GM18511 (cell line): ENCODE measurements around the gene RLN3.
"Not testable (repeated sequence)": the region's sequence is repeated elsewhere in the genome, so short reads cannot be mapped to it uniquely, and the experiment has no call there.

ENCODE experiments used
- ATAC-seq: cut with Tn5 transposase; IDR thresholded peaks from one replicate; pipeline ENCODE4 v1.9.1; 2021; ENCODE audit warnings: mild to moderate bottlenecking, moderate library complexity; ENCODE audit not compliant: unreplicated experiment

Gene RLN3

GRCh38 chr19:14019100-14019499, 8.8 kb upstream of the RLN3 start:
- ATAC-seq, result no peak

DNA sequence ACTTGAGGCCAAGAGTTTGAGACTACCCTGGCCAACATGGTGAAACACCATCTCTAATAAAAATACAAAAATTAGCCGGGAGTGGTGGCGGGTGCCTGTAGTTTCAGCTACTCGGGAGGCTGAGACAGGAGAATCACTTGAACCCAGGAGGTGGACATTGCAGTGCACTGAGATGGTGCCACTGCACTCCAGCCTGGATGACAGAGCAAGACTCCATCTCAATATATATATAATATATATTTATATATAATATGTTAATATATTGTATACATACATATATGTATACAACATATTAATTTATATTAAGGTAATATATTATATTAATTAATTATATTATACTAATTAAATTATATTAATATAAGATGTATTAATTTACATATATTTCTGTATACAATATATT, 8.2 kb upstream of the RLN3 start:
- not testable (repeated sequence) for ATAC-seq

DNA sequence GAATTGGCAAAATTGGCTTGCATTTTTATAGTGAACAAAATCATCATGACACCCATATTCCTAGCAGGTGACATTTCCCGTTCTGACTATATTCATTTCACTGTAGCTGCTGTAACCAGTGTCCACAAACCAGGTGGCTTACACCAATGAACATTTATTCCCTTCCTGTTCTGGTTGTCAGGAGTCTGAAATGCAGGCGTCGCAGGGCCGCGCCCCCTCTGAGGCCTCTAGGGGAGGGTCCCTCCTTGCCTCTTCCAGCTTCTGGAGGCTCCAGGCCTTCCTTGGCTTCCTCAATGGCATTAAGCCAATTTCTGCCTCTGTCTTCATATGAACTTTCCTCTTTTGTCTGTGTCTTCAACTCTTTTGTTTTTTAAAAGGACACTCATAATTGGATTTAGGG, 6.5 kb upstream of the RLN3 start:
- no peak for ATAC-seq

DNA sequence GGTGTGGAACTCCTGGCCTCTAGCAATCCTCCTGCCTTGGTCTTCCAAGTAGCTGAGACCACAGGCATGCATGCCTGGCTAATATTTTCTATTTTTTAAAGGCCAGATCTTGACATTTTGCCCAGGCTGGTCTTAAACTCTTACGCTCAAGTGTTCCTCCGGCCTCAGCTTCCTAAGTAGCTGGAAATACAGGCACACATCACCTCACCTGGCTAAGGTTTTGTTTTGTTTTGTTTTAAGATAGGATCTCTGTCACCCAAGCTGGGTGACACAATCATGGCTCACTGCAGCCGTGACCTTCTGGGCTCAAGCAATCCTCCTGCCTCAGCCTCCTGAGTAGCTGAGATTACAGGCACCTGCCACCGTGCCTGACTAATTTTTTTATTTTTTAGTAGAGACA, 5.5 kb upstream of the RLN3 start:
- no peak for ATAC-seq

- no peak for ATAC-seq
Measured at GRCh38 chr19:14023404-14024235, 4.3 kb upstream of the RLN3 start.

GRCh38 chr19:14026652-14027192, 1.2 kb upstream of the RLN3 start:
- not testable (repeated sequence) for ATAC-seq

GRCh38 chr19:14028901-14029300, 953 bp downstream of the RLN3 start:
- no peak for ATAC-seq

GRCh38 chr19:14030997-14031718, 3.2 kb downstream of the RLN3 start:
- no peak for ATAC-seq

DNA sequence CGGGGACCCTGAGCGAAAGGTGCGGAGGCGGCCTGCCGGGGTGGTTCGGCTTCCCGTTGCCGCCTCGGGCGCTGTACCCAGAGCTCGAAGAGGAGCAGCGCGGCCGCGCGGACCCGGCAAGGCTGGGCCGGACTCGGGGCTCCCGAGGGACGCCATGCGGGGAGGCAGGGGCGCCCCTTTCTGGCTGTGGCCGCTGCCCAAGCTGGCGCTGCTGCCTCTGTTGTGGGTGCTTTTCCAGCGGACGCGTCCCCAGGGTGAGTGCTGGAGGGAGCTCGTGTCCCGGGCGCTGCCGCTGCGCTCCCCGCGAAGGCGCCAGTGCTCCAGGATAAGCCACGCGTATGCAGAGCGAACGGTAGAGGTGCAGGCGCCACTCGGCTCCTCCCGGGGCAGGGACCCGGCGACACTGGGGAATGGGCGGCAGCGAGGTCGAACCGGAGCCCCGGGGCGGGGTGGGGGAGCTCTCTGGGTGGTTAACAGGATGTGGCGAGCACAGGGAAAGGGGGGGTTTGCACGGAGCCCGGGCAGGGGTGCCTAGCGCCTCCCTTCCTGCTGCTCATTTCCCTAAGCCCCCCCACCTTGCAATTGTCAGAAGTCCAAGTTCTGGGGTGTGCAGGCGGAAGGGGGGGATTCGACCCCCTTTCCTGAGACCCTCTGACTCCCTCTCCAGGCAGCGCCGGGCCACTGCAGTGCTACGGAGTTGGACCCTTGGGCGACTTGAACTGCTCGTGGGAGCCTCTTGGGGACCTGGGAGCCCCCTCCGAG, 4.0 kb downstream of the RLN3 start, which contains the start of gene IL27RA:
Gene IL27RA, plus strand, starts transcription at position 44 of the 762 bp plus-strand sequence. Its CDS starts 111 bp downstream, at position 155.
- ATAC-seq, result peak; percentile 77

DNA sequence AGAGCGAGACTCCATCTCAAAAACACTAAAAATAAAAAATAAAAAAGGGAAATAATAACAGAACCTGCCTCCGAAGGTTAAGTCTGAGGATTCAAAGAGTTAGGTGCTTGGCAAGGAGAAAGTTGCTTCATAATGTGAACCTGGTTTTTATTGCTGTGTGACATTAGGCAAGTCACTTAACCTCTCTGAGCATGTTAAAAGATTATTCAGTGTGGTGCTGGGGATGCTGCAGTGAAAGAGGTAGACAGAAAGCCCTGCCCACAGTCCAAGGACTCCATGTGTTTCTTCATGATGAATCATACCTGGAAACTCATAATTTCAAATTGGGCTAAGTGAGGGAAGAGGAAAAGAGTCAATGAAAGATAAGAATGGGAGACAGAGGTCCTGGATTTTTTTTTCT, 6.0 kb downstream of the RLN3 start:
- ATAC-seq, result no peak

- ATAC-seq, result not testable (repeated sequence)
Measured at GRCh38 chr19:14035159-14035558, 7.2 kb downstream of the RLN3 start.

DNA sequence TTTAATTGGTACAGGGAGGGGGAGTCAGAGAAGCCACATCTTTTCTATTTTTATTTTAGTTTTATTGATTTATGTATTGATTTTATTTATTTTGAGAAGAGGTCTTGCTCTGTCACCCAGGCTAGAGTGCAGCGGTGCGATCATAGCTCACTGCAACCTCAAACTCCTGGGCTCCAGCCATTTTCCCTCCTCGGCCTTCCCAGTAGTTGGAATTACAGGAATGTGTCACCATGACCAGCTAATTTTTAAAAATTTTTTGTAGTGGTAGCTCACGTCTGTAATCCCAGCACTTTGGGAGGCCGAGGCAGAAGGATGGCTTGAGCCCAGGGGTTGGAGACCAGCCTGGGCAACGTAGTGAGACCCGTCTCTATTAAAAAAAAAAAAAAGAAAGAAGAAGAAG, 7.8 kb downstream of the RLN3 start:
- no peak for ATAC-seq

GRCh38 chr19:14039181-14039580, 11.2 kb downstream of the RLN3 start:
- ATAC-seq, result no peak

- not testable (repeated sequence) for ATAC-seq
Measured at GRCh38 chr19:14042659-14043608, 15.0 kb downstream of the RLN3 start.

GRCh38 chr19:14047866-14048265, 19.9 kb downstream of the RLN3 start:
- ATAC-seq, result not testable (repeated sequence)

GRCh38 chr19:14048443-14049153, 20.6 kb downstream of the RLN3 start:
- no peak for ATAC-seq

- no peak for ATAC-seq
Measured at GRCh38 chr19:14050512-14050911, 22.6 kb downstream of the RLN3 start.

GRCh38 chr19:14050961-14051360, 23.0 kb downstream of the RLN3 start:
- not testable (repeated sequence) for ATAC-seq

DNA sequence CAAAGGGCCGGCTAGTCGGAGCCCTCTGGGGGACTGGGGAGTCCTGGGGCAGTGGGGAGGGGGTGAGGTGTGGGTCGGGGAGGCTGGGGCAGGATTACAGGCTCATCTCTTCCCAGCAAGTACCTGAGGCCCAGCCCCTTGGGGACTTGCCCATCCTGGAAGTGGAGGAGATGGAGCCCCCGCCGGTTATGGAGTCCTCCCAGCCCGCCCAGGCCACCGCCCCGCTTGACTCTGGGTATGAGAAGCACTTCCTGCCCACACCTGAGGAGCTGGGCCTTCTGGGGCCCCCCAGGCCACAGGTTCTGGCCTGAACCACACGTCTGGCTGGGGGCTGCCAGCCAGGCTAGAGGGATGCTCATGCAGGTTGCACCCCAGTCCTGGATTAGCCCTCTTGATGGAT, 24.0 kb downstream of the RLN3 start:
- ATAC-seq, result no peak
